GM20000 (cell line): ENCODE measurements around the gene MIA.

Source experiments
- DNase-seq: peaks from one replicate; pipeline ENCODE4 v3.0.0; 2012; ENCODE audit warnings: low spot score
- CTCF ChIP-seq: IDR thresholded peaks from 2 replicates; pipeline ENCODE4 v1.5.1; 2012; ENCODE audit warnings: mild to moderate bottlenecking, control low read depth; ENCODE audit errors: extremely low read depth, missing control alignments

MIA gene

DNA sequence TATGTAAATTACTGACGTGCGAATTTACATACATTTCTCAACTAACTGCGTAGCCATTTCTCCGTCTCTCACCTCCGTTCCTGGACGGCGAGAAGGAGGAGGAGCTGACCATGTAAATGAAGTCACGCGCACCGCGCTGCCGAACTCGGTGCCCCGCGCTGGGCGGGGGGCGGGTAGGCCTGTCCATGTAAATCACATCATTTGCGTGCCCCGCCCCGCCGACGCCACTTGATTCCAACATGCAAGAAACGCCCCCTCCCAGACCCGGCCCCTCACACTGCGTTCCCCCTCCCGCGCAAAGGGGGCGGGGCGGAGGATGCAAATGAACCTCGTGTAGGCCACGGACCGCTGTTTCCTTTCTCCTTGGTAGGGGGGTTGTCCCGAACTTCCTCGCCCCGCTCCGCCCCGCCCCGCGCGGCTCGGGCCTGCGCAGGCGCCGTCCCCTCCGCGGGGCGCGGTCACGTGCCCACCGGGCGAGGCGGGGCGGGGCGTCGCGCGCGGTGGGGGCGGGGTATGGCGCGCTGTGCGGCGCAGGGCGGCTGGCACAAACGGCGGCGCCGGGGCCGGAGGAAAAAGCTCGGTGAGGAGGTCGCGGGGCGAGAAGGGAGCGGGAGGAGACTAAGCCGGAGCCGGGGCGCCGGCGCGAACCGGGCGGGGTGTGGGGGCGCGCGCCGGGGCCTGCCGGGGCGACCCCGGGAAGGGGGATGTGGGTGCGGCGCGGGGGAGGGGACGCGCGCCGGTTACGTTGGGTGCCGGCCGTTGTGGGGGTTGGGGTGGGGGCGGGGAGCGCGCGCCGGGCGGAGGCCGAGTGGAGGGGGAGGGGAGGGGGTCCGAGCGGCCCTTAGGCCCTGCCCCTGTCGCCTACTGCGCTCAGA, 23.6 kb downstream of the MIA start, which contains the start of gene EGLN2:
TSS of gene EGLN2 (plus strand) at position 509 of the 875 bp plus-strand sequence. CDS start 1,382 bp downstream, outside the sequence.
- peak; percentile 97 for DNase-seq
- no peak for TF ChIP-seq CTCF

GRCh38 chr19:40799558-40800338, 24.4 kb downstream of the MIA start:
- peak; percentile 68 for DNase-seq
- TF ChIP-seq CTCF: no peak

GRCh38 chr19:40800339-40800996, 25.1 kb downstream of the MIA start:
- DNase-seq: no peak
- no peak for TF ChIP-seq CTCF

- no peak for TF ChIP-seq CTCF
- no peak for DNase-seq
Observed at GRCh38 chr19:40800997-40801377, 25.7 kb downstream of the MIA start.

DNA sequence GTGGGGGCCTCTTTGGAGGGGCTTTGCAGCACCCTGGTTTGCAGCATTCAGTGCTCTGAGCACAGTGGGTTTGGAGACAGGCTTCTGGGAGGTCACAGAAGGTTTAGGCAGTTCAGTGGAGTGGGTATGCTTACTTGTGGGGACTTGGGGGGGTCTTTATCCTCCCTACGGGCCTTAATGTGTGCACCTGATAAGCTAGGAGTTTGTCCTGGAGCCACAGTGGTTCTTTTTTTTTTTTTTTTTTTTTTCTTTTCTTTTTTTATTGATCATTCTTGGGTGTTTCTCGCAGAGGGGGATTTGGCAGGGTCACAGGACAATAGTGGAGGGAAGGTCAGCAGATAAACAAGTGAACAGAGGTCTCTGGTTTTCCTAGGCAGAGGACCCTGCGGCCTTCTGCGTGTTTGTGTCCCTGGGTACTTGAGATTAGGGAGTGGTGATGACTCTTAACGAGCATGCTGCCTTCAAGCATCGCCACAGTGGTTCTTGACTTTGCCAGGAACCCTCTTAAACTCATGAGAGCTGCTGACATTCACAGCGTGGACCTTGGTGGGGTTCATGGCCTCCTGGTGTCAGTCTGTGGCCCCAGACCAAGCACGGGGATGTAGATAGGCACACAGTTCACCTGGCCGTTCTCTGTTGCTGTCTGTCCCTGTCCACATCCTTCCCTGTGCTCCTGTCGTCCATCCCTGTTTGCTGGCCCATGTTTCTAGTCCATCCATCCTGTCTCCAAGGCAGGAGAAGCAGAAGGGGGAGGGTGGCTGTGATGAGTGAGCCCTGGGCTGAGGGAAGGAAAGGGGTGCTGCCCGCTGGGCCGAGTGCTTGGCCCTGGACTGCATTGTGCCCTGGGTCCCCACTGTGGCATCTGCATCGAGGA, 26.3 kb downstream of the MIA start:
- TF ChIP-seq CTCF: no peak
- no peak for DNase-seq

DNA sequence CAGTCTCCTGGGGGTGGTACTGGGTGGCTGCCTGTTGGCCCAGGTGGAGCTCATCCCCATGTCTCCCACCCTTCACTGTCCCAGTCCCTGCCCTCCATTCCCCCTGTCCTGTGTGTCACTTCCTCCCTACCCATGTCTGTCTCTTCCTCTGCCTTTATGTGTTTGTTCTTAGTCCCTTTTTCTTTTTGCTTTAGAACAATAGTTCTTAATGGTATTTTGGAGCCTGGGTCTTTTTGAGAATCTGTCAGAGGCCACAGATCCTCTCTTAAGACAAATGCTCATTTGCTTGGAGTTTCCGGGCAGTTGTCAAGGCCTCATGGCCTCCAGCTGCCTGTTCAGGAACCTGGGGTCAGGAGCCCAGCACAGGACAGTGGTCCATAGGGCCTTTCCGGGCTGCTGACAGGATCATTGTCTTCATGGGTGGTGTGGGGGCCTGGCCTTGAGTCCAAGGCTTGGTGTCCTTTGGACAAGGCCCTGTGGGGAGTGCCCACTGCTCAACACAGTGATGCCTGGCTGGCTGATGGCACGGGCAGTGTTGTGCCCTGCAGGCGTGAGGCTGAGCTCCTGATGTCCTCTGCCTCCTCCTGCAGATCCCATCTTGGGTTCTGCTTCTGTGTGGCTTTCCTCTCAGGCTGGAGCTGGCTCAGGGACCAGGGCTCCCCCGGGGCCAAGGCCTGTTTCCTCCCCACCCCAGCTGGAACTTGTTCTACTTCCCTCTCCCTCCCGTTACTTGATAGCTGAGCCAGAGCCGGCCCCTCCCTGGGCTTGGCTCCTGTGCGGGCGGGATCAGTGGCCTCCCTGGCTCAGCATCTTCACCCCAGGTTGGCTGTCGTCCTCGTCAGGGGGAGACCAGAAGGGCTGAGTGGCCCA, 27.2 kb downstream of the MIA start:
- no peak for TF ChIP-seq CTCF
- DNase-seq: no peak
